ENCODE data around the gene BBC3. TPM values are rescaled to one million over a fixed set of nuclear protein-coding genes. Genes with fewer than 3 reads are reported as not detected.

The BBC3 gene
- total RNA-seq, 1 donor from 2014 or later = 12.6 TPM

DNA sequence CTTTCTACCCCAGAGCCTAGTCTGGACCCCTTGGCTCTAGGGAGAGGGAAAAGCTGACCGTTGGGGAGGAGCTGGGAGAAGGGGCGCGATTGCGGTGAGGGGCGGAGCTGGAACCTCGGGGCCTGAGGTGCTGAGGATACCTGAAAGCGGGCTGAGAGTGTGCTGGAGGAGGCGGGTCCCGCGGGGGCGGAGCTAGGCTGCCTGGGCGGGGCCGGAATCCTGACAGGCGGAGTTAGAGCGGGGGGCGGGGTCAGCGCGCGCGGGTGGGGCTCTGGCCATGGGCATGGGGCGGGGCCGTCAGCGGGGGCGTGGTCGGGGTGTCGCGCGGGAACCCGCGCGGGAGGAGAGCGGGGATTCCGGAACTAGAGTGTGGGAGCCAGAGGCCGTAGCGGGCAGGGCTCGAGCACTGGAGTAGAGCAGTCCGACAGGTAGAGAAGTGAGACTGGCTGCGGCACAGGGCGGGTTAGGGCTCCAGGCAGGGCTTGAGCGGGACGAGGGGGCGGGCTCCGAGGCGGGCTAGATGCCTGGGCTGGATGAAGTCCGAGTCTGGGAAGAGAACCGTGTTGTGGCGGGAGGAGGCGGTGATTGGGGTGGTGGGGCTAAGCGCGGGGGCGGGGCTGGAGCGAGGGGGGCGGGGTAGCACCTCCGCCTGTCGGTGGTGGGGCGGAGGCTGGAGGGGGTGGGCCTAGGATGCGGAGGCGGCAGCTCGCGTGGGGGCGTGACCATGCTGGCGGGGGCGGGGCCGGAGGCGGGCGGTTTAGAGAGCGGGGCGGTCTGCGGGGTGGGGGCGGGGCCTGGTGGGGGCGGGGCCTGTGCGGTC, 43.3 kb upstream of the BBC3 start, which contains the start of gene INAFM1:
Gene INAFM1 (plus strand): TSS at position 815 of the 820 bp plus-strand sequence. CDS start 35 bp downstream, outside the sequence.
- FAIRE-seq = no peak

DNA sequence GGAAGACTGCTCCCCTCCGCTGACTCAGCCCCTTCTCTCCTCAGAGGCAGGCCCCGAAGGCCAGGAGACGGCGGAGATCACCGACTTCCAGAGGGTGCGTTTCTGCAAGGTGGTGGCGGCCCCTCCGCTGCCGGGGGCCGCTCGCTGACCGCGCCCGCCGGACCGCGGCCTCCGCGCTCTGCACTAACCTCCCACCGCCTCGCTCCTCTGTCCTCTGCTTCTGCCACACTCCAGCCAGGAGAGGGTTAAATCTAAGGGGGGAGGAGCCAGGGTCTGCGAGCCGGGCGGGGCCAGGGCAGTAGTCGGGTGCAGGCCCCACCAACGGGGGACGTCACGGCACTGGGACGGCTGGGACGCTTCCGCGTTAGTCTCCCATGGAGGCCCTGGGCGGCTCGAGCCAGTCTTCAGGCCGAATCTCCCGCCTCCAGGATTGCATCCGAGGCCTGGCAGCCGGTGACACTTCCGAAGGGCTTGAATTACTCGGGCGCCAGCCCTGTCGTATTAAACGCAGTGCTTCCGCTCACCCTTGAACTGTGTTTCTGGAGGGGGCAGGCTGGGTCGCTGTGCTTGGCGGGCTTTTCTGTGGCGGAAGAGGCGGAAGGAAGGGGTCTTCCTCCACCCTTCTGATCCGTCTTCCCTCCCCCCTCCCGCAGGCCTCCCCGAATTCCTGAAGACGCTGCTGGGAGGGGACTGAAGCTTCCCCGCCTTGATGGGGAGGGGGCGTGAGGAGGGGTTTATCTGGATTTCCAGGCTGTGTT, 42.5 kb upstream of the BBC3 start:
- Histone ChIP-seq H3K4me3 (ENCODE audit: low read depth, low read length) (peak overlapping the region; percentile 61), H3K27me3 (ENCODE audit: control insufficient read depth, insufficient read depth, low read length) (no peaks in the 10 kb centered on the region), H3K36me3 (ENCODE audit: control insufficient read depth, insufficient read depth, low read length) (peaks cover 21% of the 10 kb centered on the region)
- TF ChIP-seq, protein P1, sequence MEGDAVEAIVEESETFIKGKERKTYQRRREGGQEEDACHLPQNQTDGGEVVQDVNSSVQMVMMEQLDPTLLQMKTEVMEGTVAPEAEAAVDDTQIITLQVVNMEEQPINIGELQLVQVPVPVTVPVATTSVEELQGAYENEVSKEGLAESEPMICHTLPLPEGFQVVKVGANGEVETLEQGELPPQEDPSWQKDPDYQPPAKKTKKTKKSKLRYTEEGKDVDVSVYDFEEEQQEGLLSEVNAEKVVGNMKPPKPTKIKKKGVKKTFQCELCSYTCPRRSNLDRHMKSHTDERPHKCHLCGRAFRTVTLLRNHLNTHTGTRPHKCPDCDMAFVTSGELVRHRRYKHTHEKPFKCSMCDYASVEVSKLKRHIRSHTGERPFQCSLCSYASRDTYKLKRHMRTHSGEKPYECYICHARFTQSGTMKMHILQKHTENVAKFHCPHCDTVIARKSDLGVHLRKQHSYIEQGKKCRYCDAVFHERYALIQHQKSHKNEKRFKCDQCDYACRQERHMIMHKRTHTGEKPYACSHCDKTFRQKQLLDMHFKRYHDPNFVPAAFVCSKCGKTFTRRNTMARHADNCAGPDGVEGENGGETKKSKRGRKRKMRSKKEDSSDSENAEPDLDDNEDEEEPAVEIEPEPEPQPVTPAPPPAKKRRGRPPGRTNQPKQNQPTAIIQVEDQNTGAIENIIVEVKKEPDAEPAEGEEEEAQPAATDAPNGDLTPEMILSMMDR (IDR thresholded peaks at IDR 0.05; ENCODE audit: insufficient read depth, low read length, severe bottlenecking) = no peak
- peak; percentile 78 for DNase-seq (ENCODE audit: low read depth)
- FAIRE-seq = no peak

More for the DNA sequence above, 43.3 kb upstream of the BBC3 start, which contains the start of gene INAFM1:
- Histone ChIP-seq H3K27me3 (ENCODE audit: control insufficient read depth, insufficient read depth, low read length) (no peaks in the 10 kb centered on the region), H3K4me3 (ENCODE audit: low read depth, low read length) (peak within 1 kb of the TSS; percentile 61), H3K36me3 (ENCODE audit: control insufficient read depth, insufficient read depth, low read length) (peaks cover 21% of the 10 kb centered on the region)
- DNase-seq (ENCODE audit: low read depth) = peak; percentile 78
- TF ChIP-seq, protein P1 (IDR thresholded peaks at IDR 0.05; ENCODE audit: insufficient read depth, low read length, severe bottlenecking) = no peak

DNA sequence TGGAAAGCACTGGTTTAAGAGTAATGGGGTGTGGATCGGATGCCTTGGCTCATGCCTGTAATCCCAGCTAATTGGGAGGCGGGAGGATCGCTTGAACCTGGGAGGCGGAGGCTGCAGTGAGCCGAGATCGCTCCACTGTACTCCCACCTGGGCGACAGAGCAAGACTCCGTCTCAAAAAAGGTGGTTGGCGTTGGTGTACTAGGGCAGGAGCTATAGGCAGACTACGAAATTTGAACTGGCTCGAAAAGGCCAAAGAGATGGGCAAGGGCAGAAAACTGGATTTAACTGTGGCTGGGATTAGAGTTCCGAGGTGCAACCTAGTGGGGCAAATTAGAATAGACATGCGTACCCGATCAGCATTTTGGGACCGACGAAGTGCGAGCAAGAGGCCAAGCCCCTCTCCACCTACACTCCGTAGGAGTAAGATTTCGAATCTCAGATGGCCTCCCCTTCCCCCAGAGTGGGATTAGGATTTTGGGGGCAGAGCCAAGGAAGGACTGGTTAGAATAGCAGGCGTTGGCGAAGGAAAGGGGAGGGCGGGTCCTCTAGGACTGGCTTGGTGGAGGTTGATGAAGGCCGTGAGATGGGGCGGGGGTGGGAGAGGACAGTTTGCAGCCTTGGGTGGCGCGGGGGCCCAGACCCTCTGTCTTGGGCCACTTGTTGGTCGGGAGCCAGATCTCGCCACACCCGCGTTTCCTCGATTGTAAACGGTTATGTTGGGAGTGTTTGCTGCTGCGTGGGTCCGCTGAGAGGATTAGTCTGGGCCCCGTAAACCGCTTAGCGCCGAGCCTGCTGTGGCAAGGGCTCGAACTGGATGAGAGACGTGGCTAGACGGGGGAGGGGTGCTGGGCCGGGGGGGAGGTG, 41.7 kb upstream of the BBC3 start:
- H3K36me3 ChIP-seq (ENCODE audit: control insufficient read depth, insufficient read depth, low read length) = peaks cover 21% of the 10 kb centered on the region
- no peaks in the 10 kb centered on the region for H3K27me3 ChIP-seq (ENCODE audit: control insufficient read depth, insufficient read depth, low read length)
- FAIRE-seq (no peak), DNase-seq (ENCODE audit: low read depth) (no peak)
- TF ChIP-seq, protein P1 (IDR thresholded peaks at IDR 0.05; ENCODE audit: insufficient read depth, low read length, severe bottlenecking) = no peak
- peak overlapping the region; percentile 61 for H3K4me3 ChIP-seq (ENCODE audit: low read depth, low read length)

DNA sequence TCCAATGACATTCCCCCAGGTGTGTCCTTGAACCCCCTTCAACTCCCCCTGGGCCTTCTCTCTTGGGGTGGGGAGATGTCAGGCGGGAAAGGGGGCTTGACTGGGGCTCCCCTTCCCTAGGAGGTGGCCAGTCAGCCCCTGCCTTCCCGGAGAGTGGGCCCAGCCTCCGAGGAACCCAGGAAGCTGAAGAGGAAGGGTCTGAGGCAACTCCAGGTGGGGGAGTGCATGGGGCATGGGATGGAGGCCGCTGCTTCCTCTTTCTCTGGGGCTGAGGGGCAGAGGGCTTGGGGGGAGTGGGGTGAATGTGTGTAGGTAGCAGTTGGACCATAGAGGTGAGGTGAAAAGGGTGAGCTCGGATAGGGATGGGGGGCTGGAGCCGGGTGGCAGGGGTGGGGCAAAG, 41.0 kb upstream of the BBC3 start:
- FAIRE-seq = no peak
- no peaks in the 10 kb centered on the region for H3K27me3 ChIP-seq (ENCODE audit: control insufficient read depth, insufficient read depth, low read length)
- no peak overlapping the region for H3K4me3 ChIP-seq (ENCODE audit: low read depth, low read length)
- peaks cover 24% of the 10 kb centered on the region for H3K36me3 ChIP-seq (ENCODE audit: control insufficient read depth, insufficient read depth, low read length)
- TF ChIP-seq, protein P1 (IDR thresholded peaks at IDR 0.05; ENCODE audit: insufficient read depth, low read length, severe bottlenecking) = no peak
- no peak for DNase-seq (ENCODE audit: low read depth)

DNA sequence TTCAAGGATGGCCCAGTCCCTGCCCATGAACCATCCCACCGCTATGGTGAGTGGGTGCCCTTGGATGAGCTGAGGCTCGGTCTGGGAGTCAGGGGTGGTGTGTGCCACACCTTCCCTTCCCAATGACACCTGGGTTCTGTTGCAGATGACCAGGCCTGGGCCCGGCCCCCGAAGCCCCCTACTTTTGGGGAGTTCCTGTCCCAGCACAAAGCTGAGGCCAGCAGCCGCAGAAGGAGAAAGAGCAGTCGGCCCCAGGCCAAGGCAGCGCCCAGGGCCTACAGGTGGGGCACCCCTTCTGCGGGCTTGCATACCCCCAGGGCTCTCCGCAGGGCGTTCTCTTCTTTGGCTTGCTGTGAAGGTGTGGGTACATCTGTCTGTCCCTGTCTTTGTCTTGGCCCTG, 39.4 kb upstream of the BBC3 start:
- FAIRE-seq (no peak), DNase-seq (ENCODE audit: low read depth) (no peak)
- Histone ChIP-seq H3K4me3 (ENCODE audit: low read depth, low read length) (no peak overlapping the region), H3K36me3 (ENCODE audit: control insufficient read depth, insufficient read depth, low read length) (peaks cover 22% of the 10 kb centered on the region), H3K27me3 (ENCODE audit: control insufficient read depth, insufficient read depth, low read length) (no peaks in the 10 kb centered on the region)
- TF ChIP-seq, protein P1 (IDR thresholded peaks at IDR 0.05; ENCODE audit: insufficient read depth, low read length, severe bottlenecking) = no peak
